ENCODE measurements around the gene NEK4. TPM values are rescaled to one million over a fixed set of nuclear protein-coding genes. Genes with fewer than 3 reads are reported as not detected.
A peak's percentile ranks its signal among the peaks of the same experiment; 100 is the strongest.

The NEK4 gene
- total and polyA plus RNA-seq, 10 of the 15 experiments (the other 5 are each of a cell fraction or from before 2014, with no cell fraction given): 7.0 to 29.1 (median 16.4) TPM

DNA sequence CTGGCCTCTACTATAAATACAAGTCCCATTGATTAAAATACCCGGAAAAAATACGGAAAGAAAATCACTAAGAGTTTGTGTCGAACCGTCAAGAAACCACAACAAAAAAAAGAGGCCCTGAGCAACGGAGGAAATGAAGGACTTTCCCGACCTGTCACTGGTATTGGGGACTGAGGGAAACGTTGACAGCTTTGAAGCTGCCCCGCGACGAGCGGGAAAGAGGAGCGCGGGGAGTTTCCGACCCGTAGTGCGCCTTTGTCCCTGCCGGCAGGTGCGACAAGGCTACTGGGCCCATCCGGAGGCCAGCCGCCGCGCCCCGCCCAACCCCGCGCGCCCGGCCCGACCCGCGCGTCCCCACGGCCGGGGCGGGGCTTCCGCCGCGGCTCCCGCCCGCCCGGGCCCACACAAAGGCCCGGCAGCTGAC, 85.4 kb downstream of the NEK4 start:
- Histone ChIP-seq H2AFZ (ENCODE audit: control insufficient read depth, low read depth, low read length) (peak overlapping the region; percentile 67), H3K4me3 (peak overlapping the region; percentile 79), H3K9me3 (replicated peaks; ENCODE audit: control insufficient read depth, insufficient read depth, low read length) (no peaks in the 10 kb centered on the region), H3K27me3 (replicated peaks in 1 of 2; ENCODE audit: control insufficient read depth in 2 of 2, insufficient read depth in 2 of 2, low read length in 1 of 2) (no peaks in the 10 kb centered on the region), H3K27ac (ENCODE audit: control insufficient read depth, insufficient read depth) (peak overlapping the region; percentile 90), H3K36me3 (ENCODE audit: control insufficient read depth in 2 of 2, insufficient read depth in 2 of 2, low read length in 1 of 2) (peaks cover 8 to 31% of the 10 kb centered on the region in 2 experiments), H4K20me1 (ENCODE audit: control insufficient read depth, insufficient read depth) (no peaks in the 10 kb centered on the region), H3K4me2 (ENCODE audit: control insufficient read depth, insufficient read depth) (peak overlapping the region; percentile 83; the same call in 1 of the 2 replicates), H3K79me2 (ENCODE audit: control insufficient read depth, insufficient read depth, low read length) (peaks cover 93% of the 10 kb centered on the region), H3K9ac (ENCODE audit: control insufficient read depth, insufficient read depth, low read length) (peak overlapping the region; percentile 98), H3K4me1 (ENCODE audit: control insufficient read depth, insufficient read depth, low read length) (peaks cover 33% of the 10 kb centered on the region)
- ChIA-PET CTCF (no interaction called here), SMC1A (ENCODE audit: uncharacterized antibody, unreplicated experiment) (interaction anchor here (1.0 to 1.9 kb wide), 3 partner anchors 10 to 22 kb away, joined by 4 to 8 read pairs (median 4); no protein-coding TSS in a partner anchor), POLR2A (interaction anchor here (0.5 to 4.1 kb wide), 7 partner anchors 11 to 149 kb away, joined by 3 to 20 read pairs (median 4); partner anchors contain the start of genes GLT8D1, NEK4, SPCS1 and UQCC5), RAD21 (ENCODE audit: unreplicated experiment) (interaction anchor here (1.0 to 1.7 kb wide), 3 partner anchors 11 to 149 kb away, joined by 3 to 6 read pairs (median 3); partner anchors contain the start of gene UQCC5)
- peak; percentile 83 for ATAC-seq
- no peak for DNase-seq (ENCODE audit: low read depth, low spot score)
- intact Hi-C loops (cut with micrococcal nuclease; ENCODE audit: unreplicated experiment) (loop anchor here (1.0 to 10.0 kb wide), 2 partner anchors 14 to 230 kb away; partner anchors contain the start of genes NISCH and TNNC1), in situ Hi-C loops (cut with MboI) (no loop called here)
- FAIRE-seq: no peak
- WGBS (ENCODE audit: insufficient coverage, insufficient replicate concordance, low lambda C conversion rate, missing lambda C conversion rate): 0% methylated on average over 17 of the region's 41 CpGs
- no TSS peak for BruUV-seq (replicated peaks)
- TF ChIP-seq, protein P1, sequence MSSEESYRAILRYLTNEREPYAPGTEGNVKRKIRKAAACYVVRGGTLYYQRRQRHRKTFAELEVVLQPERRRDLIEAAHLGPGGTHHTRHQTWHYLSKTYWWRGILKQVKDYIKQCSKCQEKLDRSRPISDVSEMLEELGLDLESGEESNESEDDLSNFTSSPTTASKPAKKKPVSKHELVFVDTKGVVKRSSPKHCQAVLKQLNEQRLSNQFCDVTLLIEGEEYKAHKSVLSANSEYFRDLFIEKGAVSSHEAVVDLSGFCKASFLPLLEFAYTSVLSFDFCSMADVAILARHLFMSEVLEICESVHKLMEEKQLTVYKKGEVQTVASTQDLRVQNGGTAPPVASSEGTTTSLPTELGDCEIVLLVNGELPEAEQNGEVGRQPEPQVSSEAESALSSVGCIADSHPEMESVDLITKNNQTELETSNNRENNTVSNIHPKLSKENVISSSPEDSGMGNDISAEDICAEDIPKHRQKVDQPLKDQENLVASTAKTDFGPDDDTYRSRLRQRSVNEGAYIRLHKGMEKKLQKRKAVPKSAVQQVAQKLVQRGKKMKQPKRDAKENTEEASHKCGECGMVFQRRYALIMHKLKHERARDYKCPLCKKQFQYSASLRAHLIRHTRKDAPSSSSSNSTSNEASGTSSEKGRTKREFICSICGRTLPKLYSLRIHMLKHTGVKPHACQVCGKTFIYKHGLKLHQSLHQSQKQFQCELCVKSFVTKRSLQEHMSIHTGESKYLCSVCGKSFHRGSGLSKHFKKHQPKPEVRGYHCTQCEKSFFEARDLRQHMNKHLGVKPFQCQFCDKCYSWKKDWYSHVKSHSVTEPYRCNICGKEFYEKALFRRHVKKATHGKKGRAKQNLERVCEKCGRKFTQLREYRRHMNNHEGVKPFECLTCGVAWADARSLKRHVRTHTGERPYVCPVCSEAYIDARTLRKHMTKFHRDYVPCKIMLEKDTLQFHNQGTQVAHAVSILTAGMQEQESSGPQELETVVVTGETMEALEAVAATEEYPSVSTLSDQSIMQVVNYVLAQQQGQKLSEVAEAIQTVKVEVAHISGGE (CRISPR knock-in tag; IDR thresholded peaks at IDR 0.05): no peak
- no peak for TF ChIP-seq CHD2 (IDR thresholded peaks at IDR 0.05; ENCODE audit: borderline replicate concordance, low read depth, low read length)
- TF ChIP-seq DPF2 (IDR thresholded peaks at IDR 0.05): no peak
- TF ChIP-seq SREBF1 (IDR thresholded peaks at IDR 0.05; ENCODE audit: low read length): no peak
- TF ChIP-seq RB1 (IDR thresholded peaks at IDR 0.05; ENCODE audit: borderline replicate concordance): peak; percentile 42; the same call in 1 of the 2 replicates
- peak; percentile 12 for TF ChIP-seq HDAC6 (IDR thresholded peaks at IDR 0.05; ENCODE audit: unreplicated experiment)
- TF ChIP-seq ZNF622 (IDR thresholded peaks at IDR 0.05): no peak
- TF ChIP-seq, protein P2, sequence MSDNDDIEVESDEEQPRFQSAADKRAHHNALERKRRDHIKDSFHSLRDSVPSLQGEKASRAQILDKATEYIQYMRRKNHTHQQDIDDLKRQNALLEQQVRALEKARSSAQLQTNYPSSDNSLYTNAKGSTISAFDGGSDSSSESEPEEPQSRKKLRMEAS (IDR thresholded peaks at IDR 0.05; ENCODE audit: low read depth, low read length): no peak
- TF ChIP-seq, protein P3, sequence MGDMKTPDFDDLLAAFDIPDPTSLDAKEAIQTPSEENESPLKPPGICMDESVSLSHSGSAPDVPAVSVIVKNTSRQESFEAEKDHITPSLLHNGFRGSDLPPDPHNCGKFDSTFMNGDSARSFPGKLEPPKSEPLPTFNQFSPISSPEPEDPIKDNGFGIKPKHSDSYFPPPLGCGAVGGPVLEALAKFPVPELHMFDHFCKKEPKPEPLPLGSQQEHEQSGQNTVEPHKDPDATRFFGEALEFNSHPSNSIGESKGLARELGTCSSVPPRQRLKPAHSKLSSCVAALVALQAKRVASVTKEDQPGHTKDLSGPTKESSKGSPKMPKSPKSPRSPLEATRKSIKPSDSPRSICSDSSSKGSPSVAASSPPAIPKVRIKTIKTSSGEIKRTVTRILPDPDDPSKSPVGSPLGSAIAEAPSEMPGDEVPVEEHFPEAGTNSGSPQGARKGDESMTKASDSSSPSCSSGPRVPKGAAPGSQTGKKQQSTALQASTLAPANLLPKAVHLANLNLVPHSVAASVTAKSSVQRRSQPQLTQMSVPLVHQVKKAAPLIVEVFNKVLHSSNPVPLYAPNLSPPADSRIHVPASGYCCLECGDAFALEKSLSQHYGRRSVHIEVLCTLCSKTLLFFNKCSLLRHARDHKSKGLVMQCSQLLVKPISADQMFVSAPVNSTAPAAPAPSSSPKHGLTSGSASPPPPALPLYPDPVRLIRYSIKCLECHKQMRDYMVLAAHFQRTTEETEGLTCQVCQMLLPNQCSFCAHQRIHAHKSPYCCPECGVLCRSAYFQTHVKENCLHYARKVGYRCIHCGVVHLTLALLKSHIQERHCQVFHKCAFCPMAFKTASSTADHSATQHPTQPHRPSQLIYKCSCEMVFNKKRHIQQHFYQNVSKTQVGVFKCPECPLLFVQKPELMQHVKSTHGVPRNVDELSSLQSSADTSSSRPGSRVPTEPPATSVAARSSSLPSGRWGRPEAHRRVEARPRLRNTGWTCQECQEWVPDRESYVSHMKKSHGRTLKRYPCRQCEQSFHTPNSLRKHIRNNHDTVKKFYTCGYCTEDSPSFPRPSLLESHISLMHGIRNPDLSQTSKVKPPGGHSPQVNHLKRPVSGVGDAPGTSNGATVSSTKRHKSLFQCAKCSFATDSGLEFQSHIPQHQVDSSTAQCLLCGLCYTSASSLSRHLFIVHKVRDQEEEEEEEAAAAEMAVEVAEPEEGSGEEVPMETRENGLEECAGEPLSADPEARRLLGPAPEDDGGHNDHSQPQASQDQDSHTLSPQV (IDR thresholded peaks at IDR 0.05): no peak
- no peak for TF ChIP-seq MYC (IDR thresholded peaks at IDR 0.05; ENCODE audit: insufficient read depth, insufficient read length, insufficient replicate concordance, low read length, severe bottlenecking)
- no peak for TF ChIP-seq LARP7 (IDR thresholded peaks at IDR 0.05)
- TF ChIP-seq, protein P4, sequence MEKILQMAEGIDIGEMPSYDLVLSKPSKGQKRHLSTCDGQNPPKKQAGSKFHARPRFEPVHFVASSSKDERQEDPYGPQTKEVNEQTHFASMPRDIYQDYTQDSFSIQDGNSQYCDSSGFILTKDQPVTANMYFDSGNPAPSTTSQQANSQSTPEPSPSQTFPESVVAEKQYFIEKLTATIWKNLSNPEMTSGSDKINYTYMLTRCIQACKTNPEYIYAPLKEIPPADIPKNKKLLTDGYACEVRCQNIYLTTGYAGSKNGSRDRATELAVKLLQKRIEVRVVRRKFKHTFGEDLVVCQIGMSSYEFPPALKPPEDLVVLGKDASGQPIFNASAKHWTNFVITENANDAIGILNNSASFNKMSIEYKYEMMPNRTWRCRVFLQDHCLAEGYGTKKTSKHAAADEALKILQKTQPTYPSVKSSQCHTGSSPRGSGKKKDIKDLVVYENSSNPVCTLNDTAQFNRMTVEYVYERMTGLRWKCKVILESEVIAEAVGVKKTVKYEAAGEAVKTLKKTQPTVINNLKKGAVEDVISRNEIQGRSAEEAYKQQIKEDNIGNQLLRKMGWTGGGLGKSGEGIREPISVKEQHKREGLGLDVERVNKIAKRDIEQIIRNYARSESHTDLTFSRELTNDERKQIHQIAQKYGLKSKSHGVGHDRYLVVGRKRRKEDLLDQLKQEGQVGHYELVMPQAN (conservative IDR thresholded peaks at IDR 0.05): peak; percentile 70; the same call in 1 of the 2 replicates

Measured in GM12878 (cell line).